HG02981 (cell line): ENCODE data around the gene TELO2.

Experiments
- ATAC-seq: cut with Tn5 transposase; IDR thresholded peaks from one replicate; pipeline ENCODE4 v1.9.1; 2021; ENCODE audit warnings: mild to moderate bottlenecking, moderate library complexity; ENCODE audit not compliant: unreplicated experiment

The TELO2 gene

DNA sequence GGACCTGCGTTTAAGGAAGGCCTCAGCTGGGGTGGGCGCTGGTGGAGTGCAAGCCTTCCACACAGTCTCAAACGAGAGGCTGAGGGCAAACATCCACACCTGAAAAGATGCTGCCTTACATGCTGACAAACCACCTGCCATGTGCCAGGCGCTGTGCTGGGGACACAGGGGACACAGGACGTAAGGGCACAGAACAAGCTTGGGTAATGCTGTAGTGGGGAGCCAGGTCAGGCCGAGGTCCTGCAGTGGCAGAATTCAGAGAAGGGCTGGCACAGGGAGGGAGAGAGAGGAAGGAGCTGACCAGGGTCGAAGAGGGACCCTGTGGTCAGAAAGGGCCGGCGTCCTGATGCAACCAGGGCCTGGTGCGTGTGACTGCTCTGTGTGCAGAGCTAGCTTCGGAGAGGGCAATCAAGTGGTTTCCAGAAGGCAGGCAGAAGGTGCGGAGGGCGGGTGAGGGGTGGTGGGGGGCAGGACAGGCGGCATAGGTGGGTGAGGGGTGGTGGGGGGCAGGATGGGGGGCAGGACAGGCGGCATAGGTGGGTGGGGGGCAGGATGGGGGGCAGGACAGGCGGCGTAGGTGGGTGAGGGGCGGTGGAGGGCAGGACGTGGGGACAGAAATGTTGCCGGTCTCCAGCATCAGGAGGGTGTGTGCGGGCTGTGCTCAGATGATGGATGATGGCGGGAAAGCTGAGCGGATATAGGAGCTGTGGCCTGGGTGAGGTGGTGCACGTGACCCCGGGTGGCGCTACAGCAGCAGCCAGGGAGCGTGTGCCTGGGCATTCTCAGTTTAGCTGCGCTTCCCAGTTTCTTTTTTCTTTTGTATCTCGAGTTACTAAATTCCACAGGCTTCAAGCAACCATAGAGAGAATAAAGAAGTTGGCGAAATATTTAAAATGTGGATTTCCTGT lies 18.8 kb downstream of the TELO2 start:
- ATAC-seq = no peak

DNA sequence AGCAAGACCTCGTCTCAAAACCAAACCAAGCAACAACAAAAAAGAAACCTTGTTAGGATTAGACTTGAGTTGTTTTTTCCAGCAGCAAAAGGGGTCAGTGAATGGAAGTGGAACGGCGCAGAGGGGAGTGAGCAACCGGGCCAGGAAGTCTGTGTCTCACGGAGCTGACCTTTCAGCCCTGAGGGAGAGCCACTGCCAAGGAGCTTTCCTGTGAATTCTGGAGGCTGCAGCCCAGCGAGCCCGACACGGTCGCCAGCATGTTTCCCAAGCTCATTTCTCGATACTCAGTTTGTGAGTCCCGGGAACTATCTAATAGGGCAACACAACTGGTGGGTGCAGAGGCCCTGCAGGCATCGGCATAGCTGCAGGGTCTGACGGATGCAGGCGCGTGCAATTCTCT lies 19.6 kb downstream of the TELO2 start:
- no peak for ATAC-seq

DNA sequence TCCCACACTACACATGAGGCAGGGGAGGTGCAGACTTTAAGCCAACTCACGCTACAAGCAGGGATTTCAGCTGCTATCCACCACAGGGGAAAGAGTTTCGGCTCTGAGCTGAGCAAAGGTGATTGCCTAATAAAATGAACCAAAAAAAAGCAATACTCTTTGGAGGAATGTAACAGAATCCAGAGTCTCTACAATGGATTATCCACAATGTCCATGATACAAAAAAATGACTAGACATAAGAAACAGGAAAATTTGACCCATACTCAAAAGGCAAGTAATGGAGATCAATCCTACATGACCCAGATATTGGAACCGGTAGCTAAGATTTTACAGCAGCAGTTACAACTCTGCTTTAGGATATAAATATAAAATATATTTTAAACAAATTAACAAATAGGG lies 21.3 kb downstream of the TELO2 start:
- no peak for ATAC-seq

DNA sequence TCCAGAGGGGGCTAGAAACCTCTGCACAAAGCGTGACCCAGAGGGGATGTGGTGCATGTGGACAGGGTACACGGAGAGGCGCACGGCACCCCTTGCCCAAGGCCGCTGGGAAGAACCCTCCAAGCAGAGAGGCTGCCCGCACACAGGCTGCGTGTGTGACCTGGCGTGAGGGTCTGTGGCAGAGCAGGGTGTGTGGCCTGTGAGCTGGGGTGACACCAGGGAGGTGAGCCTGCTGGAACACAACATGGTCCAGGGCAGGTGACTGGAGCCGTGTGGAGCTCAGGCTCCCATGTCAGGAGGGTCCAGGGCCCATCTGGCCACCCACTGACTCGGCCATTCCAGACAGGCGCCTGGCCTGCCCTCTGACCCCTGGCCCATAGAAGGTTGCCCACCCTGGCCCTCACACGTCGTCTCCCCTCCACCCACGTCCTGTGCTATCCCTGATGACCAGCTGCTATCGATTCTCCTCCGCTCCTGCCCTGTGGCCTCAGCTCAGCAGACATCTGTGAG lies 25.5 kb downstream of the TELO2 start:
- ATAC-seq = no peak

DNA sequence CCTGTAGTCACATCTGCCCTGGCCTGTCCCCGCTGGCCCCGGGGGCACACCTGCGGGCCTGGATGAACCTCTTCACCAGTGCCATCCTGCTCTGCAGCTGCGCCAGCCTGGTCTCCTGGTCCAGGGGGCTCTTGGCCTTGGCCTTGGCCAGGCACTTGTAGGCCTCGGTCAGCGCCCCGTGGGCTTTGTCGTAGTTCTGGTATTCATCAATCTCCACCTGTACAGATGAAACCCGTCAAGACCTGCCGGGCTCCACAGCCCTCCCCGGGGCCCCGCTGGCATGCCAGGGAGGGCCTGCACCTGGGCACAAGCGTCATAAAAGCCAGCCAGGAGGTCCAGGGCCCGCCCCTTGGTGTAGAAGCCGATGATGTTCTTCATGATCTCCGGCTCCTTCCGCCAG lies 26.7 kb downstream of the TELO2 start:
- ATAC-seq = no peak

DNA sequence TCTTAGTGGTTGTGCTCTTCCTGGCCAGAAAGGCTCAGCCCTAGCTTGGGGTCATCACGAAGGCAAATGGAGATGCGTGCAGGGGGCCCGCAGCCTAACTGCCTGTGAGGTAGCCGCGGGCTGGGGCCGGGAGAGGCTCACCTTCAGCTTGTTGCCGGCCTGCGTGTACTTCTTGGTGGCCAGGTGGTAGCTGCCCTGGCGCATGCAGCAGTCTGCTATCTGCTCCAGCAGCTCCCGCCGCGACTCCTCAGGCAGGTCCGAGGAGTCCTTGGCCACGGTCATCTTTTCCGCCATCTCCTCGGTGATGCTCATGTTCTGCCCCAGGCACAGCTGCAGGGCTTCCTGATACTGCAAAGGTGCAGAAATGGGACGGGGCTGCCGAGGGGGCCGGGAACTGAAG lies 27.3 kb downstream of the TELO2 start:
- ATAC-seq = no peak

DNA sequence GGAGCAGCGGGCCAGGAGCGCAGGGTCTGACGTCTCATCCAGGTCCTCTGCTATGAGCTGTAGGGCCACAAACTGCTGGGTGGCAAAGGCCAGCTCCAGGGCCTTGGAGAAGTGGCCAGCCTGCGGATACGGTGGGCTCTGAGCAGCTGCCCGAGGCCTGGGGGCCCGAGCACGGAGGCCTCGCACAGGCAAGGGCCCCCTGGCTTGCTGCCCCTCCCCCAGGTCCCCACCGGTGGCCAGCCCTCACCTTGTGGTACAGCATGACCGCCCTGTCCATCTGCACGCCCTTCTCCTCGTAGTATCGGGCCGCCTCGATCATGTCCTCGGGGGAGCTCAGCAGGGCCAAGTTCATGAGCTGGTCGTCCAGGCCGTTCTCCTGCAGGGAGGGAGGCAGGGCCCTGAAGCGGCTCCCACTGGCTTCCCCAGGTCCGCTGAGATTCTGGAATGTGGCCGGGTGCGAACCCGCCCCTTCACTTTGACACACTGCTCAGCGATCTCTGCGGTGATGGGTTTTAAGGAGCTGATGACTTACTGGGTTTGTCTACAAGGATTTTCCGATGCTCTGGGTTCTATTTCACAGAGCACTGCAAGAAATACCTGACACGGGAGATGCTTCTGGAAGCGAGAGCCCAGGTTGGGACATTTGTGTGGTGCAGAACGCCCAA lies 30.6 kb downstream of the TELO2 start:
- no peak for ATAC-seq

DNA sequence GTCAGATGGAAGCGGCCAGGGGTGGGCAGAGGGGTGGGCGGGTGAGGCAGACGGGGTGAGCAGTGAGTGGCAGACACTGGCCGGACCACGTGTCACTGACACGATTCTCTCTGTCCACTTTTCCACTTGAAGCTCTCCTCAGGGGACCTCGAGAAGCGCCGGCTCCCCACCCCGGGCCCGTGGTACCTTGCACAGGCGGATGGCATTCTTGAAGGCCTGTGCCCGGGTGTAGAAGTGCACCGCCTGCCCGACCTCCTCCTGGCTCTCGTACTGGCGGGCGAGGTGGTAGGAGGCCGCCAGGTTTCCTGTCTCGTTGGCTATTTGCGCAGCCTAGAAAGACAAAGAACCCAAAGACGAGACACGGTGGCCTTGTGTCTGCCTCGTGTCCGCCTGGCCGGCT lies 31.2 kb downstream of the TELO2 start:
- ATAC-seq = no peak

DNA sequence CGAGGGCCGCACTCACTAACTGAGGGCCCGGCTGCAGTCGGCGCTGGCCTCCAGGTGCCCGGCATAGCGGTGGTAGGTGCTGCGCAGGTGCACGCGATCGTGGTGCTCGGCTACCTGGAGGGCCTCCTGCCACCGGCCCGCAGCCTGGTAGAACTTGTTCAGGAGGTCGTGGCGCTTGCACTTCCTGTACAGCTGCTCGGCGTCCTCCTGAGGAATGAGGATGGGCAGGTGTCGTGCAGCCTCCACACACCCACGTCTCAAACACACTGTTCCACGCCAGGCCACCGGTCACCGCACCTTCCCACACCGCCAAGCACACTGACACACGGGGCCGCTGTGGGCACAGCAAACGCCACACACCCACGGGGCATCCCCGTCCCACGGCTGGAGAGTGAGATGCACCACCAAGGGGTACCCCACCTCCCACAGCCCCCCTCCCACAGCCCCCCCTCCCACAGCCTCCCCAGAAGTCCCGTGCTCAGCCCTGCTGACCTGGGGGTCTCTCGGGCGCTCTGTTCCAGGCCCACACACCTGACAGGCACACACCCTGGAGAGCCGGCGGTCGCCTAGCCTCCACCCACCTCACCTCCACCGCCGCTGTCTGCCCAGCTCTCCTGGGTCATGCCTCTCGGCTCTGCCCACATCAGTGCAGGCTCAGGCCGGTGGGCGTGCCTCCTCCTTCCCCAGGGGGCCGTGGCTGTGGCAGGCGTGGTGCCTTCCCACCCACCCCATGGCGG lies 32.9 kb downstream of the TELO2 start:
- no peak for ATAC-seq

DNA sequence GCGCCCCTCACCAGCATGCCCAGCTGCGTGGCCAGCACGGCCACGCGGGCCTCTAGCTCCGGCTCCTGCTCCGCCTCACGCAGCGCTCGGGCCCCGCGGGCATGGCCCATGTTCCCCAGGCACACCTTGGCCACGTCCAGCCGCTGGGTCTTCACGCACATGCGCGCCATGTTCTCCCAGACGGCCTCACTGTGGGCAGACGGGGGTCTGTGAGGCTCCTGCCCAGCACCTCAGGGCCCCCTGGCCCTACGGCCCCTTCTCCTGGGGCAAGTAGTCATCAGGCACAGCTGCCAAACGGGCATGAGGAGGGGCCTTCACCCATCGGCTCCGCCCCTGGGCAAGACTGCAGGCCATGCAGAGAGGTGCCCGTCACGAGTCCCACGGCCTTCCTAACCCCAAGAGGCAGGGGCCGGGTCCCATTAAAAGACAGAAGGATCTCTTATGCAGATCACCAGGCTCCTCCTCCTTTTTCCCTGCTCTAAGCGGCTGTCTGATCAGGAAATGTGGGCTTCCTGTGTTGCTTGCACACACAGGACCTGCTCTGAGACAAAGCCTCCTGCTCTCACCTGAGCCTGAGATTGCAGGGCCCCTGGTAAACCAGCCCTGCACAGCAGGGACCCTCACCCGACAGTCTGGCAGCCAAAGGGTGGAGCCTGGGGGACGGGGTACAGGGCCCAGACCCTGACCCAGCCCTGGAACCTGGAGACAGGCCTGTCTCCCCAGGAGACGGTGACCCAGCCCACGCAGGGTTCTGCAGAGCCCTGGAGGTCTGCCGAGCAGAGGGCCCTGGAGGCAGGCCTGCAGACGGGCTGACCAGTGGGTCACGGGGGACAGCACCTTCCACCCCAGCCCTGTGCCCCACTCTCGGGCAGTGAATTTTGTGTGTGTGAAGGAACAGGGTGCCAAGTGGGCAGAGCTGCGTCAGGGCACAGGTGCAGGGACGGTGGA lies 33.7 kb downstream of the TELO2 start:
- no peak for ATAC-seq

DNA sequence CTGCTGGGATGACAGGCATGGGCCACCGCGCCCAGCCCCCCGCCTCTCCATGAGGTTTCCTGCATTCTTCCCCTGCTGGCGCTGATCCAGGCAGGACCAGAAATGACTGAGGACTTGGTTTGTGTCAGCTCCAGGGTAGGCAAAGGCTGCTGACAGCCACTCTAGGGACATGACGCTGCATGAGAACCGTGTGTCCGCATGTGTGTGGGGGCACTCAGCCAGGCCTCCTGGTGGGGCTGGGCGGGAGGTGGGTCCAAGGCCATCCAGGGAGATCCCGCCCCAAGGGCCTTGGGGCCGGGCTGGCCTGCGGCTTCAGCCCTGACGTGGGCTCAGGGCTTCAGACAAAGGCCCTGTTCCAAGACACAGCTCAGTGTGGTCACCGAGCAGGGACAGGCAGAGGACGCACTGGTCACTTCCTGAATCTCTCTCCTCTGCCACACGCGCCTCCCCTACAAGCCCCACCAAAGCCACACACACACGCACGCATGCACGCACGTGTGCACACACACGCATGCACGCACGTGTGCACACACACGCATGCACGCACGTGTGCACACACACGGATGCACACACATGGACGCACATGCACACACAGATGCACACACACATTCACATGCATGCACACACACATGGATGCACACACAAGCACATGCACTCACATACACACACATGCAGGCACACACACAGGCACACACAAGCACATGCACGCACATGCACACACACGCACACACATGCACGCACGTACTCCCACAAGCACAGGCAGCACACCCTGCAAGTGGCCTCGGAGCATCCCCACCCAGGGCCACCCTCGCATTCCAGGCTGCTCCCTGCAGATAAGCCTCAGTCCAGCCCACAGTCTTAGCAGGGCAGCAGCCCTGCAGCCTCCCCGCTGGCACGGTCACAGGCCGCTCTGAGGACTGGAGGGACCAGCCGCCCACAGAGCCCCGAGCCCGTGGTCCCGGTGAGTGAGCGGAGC lies 35.0 kb downstream of the TELO2 start:
- ATAC-seq = no peak

DNA sequence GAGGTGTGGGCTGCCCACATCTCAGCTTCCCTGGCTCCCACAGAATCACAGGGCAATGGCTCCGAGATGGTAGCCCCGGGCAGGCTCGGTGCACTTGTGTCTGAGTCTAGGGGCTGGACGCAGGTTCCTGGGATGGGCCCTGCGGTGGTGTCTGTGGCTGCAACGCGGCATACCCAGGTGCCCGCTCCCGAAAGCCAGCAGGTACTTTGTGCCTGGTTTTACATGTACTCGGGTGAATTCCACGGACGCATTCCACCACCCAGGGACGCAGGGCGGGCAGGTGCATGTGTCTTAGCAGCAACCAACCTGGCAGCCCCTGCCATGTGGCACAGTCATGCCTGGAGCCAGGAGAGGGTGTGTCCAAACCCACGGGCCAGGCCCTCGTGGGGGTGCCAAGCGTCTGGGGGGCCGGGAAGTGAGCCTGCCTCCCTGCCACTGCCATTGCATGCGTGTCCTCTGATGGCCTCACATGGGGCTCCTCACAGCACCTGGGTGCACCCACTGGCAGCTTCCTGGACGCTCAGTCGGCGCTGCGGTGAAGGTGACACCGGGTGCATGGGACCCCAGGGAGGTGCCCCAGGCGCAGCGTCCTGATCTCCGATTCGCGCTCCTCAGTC lies 35.9 kb downstream of the TELO2 start:
- ATAC-seq = no peak

DNA sequence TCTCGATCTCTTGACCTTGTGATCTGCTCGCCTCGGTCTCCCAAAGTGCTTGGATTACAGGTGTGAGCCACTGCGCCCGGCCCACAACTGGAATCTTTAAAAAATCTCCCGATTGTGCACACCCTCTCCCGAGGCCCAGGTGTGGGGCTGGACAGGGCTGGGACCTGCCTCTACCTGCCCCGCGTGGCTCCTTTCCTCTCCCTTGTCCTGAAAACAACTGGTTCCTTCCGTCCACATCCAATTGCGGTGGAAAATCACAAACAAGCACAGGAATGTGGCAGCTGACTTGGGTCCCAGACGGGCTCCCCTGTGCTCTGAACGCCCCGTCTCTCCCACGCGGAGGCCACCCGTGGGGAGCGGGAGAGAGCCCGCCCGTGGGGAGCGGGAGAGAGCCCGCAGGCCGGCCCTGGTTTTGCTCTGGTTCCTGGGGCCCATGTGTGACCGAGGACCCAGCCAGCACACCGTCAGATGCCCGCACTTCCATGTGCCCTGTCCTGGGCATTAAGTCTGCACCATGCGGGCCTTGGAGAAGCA lies 37.3 kb downstream of the TELO2 start:
- ATAC-seq = no peak

DNA sequence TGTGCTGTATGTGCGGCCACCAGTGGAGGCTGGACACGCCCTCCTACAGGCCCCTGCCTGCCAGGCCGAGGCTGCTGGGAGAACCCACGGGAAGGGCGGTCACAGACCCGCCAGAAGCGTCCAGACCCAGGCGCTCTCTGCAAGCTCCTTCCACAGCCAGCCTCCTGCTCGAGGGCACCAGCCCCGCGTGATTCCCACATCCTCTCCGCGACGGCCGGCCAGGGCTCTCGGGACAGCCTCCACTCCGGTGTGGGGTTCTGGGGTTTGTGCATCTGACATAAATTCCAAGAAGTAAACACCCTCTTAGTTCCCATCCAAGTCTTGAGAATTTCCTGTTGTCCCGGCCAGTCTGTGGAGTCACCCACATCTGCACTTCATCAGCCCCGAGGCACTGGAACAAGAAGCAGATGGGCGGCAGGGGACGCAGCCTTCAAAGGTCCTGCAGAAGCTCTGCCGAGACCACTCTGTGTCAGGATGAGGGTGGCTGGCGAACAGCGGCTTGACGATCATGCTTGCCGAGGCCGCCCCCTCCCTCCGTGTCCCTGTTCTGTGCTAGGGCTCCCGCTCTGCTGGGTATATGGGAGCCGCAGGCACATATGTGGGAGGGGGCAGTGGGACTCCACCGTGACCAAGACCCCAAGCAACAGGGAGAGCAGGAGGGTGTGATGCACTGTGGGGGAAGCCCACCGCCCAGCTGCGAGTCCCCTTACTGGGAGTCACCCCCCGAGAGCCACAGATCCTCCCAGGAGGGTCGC lies 37.9 kb downstream of the TELO2 start:
- ATAC-seq = no peak

DNA sequence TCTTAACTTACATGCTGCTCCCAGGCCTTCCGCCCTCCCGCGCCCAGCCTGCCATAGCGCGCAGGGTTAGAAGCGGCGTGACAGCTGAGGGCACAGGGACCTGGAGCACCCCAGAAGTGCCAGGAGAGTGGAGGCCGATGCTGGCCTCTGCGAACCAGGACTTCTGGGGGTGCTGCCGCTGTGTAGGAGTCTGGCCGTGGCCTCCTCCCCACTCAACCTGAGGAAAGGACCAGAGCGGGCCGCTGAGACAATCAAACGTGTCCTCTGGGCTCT lies 38.4 kb downstream of the TELO2 start:
- no peak for ATAC-seq

DNA sequence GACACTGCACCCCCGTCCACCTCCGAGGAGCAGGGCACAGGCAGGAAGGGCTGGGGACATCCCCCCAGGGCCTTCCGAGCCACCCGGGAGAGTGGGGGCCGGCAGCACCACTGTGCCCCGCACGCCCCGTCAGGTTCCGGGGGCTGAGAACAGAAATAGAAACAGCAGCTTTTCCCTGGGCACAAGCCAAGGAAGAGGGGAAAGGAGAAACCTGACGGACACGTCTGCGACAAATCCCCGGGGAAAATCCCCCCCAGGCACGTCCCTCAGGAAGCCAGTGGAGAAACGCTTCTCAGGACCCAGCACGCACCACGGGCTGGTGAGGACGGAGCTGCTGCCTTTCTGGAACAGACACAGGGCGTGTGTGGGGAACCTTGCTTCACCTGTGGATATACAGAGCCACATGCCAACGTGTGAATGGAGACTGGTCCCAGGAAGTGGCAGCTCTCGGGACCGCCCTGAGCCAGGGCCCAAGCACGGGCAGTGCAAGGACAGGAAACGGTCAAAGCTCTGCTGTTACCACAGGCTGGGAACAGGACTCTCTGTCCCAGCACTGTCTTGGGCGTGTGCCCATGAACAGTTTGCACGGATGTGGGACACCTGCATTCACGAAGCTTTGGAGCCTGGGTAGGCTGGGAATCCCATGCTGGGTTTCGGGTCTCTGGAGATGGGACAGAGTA lies 39.1 kb downstream of the TELO2 start:
- ATAC-seq = no peak

DNA sequence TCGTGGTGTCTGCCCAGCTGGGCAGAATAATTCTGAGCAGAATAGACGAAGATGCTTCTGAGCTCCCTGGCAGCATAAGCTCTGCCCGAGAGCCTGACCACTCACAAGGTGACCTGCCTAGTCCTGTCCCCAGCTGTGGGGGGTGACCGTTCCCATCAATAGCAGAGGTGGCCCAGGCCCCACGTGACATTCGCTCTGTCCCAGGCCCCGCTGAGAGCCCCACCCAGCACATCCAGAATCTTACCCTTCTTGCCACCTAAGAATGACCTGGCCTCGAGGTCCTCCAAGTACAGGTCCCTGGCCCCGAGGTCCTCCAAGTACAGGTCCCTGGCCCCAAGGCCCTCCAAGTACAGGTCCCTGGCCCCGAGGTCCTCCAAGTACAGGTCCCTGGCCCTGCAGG lies 39.6 kb downstream of the TELO2 start:
- ATAC-seq = no peak
